ENCODE results near the gene AK2.

Gene AK2

DNA sequence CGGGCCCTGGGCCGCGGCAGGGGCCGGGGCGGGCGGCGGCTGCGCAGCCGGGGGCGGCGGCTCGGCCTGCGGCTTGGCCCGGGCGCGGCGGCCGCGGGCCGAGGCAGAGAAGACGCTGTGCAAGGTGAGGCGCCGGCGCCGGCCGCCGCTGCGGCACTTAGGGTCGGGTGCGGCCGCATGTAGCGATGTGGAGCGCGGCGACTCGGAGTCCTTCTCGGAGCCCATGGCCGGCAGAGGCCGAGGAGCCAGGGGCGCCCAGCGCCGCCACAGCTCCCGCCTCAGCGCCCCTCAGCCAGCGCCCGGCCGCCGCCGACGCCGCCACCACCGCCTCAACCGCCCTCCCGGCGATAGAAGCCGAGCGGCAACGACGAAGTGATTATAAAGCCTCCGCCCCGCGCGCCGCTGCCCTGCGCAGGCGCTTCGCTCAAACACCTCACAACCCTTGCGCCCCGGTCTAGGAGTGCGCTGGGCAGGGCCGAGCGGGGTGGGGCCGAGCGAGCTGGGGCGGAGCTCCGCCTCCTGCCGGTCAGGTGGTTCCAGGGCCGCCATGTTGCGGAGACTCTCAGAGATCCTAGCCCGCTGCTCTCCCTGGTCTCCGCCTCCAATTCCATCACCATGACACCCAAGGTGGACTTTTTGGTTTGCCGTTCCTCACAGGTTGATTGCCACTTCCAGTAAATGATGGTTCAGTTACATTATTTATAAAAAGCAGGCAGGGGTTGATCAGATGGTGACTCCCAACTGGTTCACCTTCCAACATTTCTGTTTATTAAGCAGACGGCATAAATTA, 72.0 kb downstream of the AK2 start, which contains the start of gene RNF19B:
Gene RNF19B (minus strand): TSS at position 349 of the 790 bp plus-strand sequence. CDS start 124 bp downstream, at position 225.
- H3K27me3 ChIP-seq (ENCODE audit: insufficient read depth, poor library complexity, severe bottlenecking): no peaks in the 10 kb centered on the region
- TF ChIP-seq GABPA (IDR thresholded peaks at IDR 0.05; ENCODE audit: low read depth) (no peak), POLR2AphosphoS5 (IDR thresholded peaks at IDR 0.05; ENCODE audit: low read depth) (peak; percentile 68), SPI1 (IDR thresholded peaks at IDR 0.05; ENCODE audit: borderline replicate concordance, low read depth) (no peak), REST (IDR thresholded peaks at IDR 0.05; ENCODE audit: insufficient replicate concordance, low read depth) (peak; percentile 27)
- TF ChIP-seq, protein P1, sequence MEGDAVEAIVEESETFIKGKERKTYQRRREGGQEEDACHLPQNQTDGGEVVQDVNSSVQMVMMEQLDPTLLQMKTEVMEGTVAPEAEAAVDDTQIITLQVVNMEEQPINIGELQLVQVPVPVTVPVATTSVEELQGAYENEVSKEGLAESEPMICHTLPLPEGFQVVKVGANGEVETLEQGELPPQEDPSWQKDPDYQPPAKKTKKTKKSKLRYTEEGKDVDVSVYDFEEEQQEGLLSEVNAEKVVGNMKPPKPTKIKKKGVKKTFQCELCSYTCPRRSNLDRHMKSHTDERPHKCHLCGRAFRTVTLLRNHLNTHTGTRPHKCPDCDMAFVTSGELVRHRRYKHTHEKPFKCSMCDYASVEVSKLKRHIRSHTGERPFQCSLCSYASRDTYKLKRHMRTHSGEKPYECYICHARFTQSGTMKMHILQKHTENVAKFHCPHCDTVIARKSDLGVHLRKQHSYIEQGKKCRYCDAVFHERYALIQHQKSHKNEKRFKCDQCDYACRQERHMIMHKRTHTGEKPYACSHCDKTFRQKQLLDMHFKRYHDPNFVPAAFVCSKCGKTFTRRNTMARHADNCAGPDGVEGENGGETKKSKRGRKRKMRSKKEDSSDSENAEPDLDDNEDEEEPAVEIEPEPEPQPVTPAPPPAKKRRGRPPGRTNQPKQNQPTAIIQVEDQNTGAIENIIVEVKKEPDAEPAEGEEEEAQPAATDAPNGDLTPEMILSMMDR (IDR thresholded peaks at IDR 0.05; ENCODE audit: insufficient read depth, low read length): no peak
- peak; percentile 81 to 95 for DNase-seq (ENCODE audit: low read depth in 1 of 2, low spot score in 1 of 2)
- H3K27ac ChIP-seq (replicated peaks): peak within 1 kb of the TSS; percentile 65
- H3K4me3 ChIP-seq (replicated peaks; ENCODE audit: insufficient read depth, low read length): peak within 1 kb of the TSS; percentile 77

DNA sequence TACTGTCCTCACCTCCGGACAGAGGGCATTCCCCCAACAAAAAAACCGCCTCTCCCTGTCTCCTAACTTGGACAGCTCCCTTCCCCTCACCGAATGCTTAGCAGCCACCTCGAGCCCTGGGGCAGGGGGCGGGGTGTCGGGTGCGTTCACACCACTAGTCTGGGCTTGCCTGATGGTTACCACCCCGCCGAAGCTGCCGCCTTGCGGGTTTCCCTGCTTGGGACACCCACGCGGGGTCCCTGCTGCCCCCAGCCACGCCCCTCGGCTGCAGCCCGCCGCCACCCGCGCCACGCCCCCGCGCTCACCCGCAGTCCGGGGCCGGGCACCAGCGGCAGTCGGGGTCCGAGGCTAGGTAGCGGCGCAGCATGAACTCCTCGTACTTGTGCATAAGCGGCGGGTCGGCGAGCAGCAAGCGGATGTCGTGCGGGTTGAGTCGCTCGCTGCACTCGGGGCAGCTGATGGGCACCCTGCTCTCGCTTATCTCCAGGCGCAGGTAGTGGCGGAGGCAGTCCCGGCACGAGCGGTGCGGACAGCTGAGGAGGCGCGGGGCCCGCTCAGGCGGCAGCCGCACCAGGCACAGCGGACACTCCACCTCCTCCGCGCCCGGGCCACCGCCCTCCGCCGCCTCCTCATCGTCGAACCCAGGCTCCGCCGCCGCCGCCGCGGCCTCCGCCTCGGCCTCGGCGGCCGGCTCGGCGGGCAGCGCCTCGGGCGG, 72.8 kb downstream of the AK2 start:
- TF ChIP-seq REST (IDR thresholded peaks at IDR 0.05; ENCODE audit: insufficient replicate concordance, low read depth) (peak; percentile 82), POLR2AphosphoS5 (IDR thresholded peaks at IDR 0.05; ENCODE audit: low read depth) (no peak), GABPA (IDR thresholded peaks at IDR 0.05; ENCODE audit: low read depth) (no peak)
- Histone ChIP-seq H3K4me3 (replicated peaks; ENCODE audit: insufficient read depth, low read length) (peak overlapping the region; percentile 77), H3K27ac (replicated peaks) (no peak overlapping the region), H3K27me3 (ENCODE audit: insufficient read depth, poor library complexity, severe bottlenecking) (no peaks in the 10 kb centered on the region)
- peak; percentile 41 to 57 for DNase-seq (ENCODE audit: low read depth in 1 of 2, low spot score in 1 of 2)

DNA sequence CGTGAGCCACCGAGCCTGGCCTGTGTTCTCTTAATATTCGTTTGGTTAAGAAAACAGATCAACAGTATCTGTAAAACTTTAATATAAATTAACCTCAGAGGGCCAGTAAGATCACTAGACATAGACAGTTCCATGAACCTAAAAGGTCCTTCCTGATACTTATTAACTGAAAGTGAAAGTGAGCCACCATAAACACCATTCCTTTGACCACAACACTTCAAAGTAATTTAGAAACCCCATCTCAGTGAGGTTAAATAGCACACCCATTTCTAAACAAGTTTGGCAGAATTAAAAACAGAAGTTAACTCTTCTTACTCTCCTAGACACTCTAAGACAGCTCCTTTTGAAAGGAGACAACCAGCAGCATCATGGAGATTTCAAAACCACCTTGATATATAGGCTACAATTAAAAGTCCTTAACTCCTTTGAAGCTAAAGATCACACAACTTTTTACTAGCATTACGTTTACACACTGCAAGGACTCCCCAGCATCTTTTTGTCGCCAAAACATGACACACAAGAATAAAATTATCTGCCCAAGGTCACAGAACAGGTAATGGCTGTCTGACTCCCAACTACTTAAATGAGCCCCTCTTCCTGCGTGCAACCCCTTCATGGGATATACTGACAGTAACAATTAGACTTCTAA, 74.3 kb downstream of the AK2 start:
- TF ChIP-seq, protein P1 (IDR thresholded peaks at IDR 0.05; ENCODE audit: insufficient read depth, low read length): no peak
- TF ChIP-seq REST (IDR thresholded peaks at IDR 0.05; ENCODE audit: insufficient replicate concordance, low read depth): no peak
- no peak for TF ChIP-seq GABPA (IDR thresholded peaks at IDR 0.05; ENCODE audit: low read depth)
- no peak for TF ChIP-seq SPI1 (IDR thresholded peaks at IDR 0.05; ENCODE audit: borderline replicate concordance, low read depth)
- TF ChIP-seq POLR2AphosphoS5 (IDR thresholded peaks at IDR 0.05; ENCODE audit: low read depth): no peak
- Histone ChIP-seq H3K4me3 (replicated peaks; ENCODE audit: insufficient read depth, low read length) (peak overlapping the region; percentile 77), H3K27ac (replicated peaks) (no peak overlapping the region), H3K27me3 (ENCODE audit: insufficient read depth, poor library complexity, severe bottlenecking) (no peaks in the 10 kb centered on the region)
- DNase-seq (ENCODE audit: low read depth in 1 of 2, low spot score in 1 of 2): no peak

Data from HL-60 (cell line).